ES-I3 (cell line): ENCODE results near the gene TFAP2C.

Experiments used
- H3K36me3 ChIP-seq: 2 replicates; pipeline ENCODE4 v1.6.1; 2013; ENCODE audit warnings: mild to moderate bottlenecking, low read length, control low read depth, moderate library complexity; ENCODE audit not compliant: insufficient read depth
- H3K4me1 ChIP-seq: 2 replicates; pipeline ENCODE4 v1.6.1; 2013; ENCODE audit warnings: mild to moderate bottlenecking, control low read depth, low read length; ENCODE audit not compliant: insufficient read depth
- H3K9ac ChIP-seq: 2 replicates; pipeline ENCODE4 v1.6.1; 2013; ENCODE audit warnings: low read depth, mild to moderate bottlenecking, low read length, moderate library complexity
- H3K9me3 ChIP-seq: 2 replicates; pipeline ENCODE4 v1.6.1; 2013; ENCODE audit warnings: mild to moderate bottlenecking, low read length, moderate library complexity; ENCODE audit not compliant: control insufficient read depth, insufficient read depth

TFAP2C gene

DNA sequence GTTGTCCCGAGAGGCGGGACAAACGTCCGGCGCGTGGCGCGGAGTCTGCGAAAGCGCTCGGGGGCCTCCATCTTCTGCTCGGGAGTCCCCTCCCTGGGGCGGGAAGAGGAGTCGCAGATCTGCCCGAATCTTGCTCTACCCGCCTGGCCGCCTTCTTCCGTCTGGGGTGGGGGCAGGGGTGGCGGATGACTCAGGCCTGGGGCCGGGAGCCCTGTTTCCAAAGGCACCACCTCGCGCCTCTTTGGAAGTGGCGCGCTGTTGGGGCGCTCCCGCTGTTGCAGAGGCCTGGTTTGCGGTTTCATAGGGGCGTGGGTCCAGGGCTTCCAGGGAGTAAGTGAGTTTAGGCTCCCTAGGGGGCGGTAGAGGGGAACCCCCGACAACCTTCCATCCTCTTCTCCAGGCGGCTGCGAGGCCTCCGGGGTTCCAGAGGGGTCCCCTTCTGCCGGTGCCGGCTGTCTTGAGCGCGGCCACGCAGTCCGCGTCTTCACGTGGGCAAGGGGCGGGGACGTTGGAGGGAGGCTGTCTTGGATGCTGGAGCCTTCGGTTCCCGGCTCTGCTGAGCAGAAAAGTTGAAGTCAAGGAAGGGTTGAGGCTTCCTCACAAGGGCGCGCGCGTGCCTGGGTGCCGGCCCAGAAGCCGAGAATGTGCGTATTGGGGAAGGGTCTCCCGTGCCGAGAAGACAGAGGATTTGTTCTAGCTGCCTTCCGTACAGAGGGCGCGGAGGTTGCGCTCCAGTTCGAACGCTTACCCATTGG lies 2.6 kb upstream of the TFAP2C start:
- H3K4me1 ChIP-seq: peaks cover 10% of the 10 kb centered on the region
- H3K36me3 ChIP-seq: no peaks in the 10 kb centered on the region
- H3K9me3 ChIP-seq: no peaks in the 10 kb centered on the region
- peak overlapping the region; percentile 99; the same call in 1 of the 2 replicates for H3K9ac ChIP-seq

DNA sequence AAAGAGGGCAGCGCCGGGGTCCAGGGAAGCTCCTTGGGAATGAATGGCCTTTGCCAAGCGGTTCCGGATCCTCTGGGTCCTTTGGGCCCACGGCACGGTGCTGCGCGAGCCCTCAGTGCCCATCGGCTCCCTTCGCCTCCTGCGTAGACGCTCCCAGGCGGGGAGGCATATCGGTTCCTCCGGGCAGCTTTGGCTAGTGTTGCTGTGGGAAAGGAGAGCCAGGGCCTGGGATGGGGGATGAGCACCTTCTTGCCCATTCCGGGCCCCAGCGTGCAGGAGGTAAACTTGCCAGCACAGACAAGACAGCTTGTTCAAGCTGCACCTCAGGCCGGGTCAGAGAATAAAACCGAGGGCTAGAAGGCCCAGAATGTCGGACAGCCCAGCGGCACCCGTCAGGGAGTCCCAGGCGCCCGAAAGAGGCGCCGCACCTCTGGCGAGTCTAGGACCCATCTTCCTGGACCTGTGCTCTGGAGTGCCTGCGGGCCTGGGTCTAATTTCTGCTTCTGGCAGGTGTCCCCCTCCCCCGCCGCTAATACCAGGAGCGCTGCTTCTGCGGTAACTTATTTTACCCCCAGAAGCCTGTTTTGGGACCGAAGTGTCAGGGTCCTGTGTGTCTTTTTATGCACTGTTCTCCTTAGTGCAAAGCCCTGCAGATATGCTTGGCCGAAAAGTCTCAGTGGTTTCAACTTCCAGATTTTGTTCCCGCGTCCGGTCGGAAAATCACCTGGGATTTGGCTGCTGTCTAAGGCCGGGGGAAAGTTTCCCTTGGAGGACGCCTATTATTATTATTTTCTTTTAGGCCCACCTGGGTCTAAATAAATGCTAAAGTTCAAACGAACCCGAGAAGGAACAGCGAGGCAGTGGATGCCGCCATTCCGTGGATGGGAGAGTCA lies 1.7 kb upstream of the TFAP2C start:
- Histone ChIP-seq H3K36me3 (peaks cover 5% of the 10 kb centered on the region; the same call in 1 of the 2 replicates), H3K9me3 (no peaks in the 10 kb centered on the region), H3K9ac (peak overlapping the region; percentile 99; the same call in 1 of the 2 replicates), H3K4me1 (peaks cover 7% of the 10 kb centered on the region)

DNA sequence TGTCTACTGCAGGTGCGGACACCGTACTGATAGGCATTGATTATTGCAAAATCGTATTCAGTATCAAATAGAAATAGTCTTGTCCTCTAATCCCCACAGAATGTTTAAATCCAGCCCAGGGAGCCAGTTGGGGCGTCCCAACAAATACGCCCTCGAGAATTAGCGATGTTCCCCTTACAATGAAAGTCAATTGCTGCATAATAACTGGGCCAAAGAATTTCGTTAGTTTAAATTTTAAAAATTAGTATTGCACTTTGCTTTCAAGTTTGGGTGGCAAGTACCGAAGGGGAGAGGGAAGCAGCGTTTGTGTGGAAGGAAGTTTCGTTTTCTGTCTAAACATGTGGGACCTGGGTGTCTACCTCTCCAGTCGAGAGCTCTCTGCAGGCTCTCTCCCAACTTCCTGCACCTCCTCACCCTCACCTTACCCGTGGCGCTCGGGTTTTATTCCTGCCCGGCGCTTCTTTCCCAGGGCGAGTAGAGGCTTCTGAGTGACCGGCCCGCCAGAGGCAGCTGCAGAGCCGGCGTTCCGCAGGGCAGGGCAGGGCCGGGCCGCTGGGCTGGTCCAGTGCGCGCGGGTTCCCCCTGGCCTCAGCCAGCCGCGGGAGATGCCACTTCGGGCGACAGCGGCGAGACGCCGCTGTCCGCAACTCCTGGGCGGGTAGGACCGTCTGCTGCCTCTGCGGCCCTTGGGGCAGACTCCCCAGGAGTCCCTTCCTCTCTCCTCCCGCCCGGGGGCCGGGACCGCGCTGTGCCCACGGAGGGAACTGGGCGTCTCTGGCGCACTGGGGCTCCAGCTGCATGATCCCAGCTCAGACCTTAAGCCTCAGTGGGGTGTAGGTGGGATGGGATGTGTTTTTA lies 862 bp upstream of the TFAP2C start:
- Histone ChIP-seq H3K4me1 (peaks cover 3% of the 10 kb centered on the region; the same call in 1 of the 2 replicates), H3K9ac (peak overlapping the region; percentile 99; the same call in 1 of the 2 replicates), H3K36me3 (peaks cover 5% of the 10 kb centered on the region; the same call in 1 of the 2 replicates), H3K9me3 (no peaks in the 10 kb centered on the region)

DNA sequence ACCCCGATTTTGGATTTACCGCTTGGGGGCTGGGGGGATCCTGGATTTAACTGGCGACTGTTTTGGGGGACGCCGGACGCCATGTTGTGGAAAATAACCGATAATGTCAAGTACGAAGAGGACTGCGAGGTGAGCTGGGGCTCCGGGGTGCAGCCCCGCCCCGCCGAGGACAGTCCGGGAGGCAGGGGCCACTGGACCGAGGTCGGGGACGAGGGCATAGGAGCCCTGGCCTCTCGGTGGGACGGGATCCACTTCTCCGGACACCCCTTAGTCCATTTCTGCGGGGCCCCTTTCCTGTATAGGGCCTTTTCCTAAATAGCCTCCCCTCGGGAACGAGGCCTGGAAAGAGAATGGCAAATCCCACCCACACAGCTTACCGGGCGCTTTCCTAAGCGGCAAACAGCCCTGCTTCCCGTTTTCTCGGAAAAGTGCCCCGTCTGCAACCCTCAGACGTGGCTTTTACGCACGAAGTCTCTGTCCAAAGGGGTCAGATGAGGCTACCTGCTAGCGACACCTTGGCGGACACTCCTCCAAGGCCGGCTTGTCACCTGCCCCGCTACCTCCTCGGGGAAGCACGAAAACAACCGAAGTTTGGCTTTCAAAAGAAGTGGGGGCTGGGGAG lies 469 bp downstream of the TFAP2C start:
- Histone ChIP-seq H3K9me3 (no peaks in the 10 kb centered on the region), H3K4me1 (peaks cover 12% of the 10 kb centered on the region), H3K9ac (peak overlapping the region; percentile 99), H3K36me3 (peaks cover 18% of the 10 kb centered on the region)

DNA sequence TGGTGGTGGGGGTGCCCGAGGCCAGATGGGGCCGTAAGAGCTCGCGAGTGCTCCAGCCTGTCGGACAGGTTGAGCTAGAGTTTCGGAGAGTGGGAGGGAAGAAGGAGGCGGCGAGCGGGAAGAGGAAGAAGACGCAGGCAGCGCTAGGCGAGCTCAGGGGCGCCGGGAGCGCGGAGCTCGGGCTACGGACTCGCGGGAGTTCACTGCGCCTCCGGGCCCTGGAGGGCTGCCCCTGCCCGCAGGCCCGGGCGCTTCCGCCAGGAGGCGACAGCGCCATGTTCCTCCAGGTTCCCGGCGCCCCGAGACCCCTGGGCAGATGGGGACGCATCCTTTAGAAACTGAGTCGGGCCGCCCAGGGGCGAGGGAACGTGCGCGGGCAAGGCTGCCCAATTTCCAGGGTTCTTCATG lies 984 bp downstream of the TFAP2C start:
- peaks cover 17% of the 10 kb centered on the region for H3K4me1 ChIP-seq
- peak overlapping the region; percentile 99 for H3K9ac ChIP-seq
- no peaks in the 10 kb centered on the region for H3K9me3 ChIP-seq
- H3K36me3 ChIP-seq: peaks cover 23% of the 10 kb centered on the region

DNA sequence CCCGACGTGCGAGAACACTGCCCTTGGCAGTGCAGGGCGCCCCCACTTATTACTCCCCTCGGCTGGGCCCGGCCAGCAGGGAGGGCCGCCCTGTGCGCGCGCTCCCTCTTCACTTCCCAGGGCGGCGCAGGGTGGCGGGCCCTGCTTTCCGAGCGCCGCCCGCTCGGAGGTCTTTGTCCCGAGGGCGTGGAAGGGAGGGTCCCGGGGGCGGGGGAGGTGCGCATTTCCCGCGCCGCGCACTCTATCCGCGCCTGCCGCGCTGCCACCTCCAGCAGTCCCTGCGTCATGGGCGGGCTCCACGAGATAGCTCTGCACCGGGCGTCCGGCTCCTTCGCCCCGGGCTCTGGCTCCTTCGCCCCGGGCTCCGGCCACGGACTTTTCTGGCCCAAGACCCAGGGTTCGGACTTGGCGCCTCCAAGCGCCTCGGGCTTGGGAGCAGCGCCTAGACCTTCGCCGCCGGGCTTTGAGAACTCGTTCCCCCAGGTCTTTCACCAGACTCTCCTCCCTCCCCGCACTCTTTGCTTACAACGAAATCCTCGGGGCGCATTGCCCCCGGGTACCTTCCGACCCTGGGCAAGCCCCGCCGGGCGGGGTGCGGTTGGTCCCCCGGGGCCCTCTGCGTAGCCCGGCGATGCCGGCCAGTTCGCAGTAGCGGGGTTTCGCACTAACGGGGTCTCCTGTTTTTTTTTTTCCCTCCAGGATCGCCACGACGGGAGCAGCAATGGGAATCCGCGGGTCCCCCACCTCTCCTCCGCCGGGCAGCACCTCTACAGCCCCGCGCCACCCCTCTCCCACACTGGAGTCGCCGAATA lies 1.6 kb downstream of the TFAP2C start:
- peak overlapping the region; percentile 99 for H3K9ac ChIP-seq
- H3K36me3 ChIP-seq: peaks cover 27% of the 10 kb centered on the region
- peaks cover 23% of the 10 kb centered on the region for H3K4me1 ChIP-seq
- H3K9me3 ChIP-seq: no peaks in the 10 kb centered on the region

DNA sequence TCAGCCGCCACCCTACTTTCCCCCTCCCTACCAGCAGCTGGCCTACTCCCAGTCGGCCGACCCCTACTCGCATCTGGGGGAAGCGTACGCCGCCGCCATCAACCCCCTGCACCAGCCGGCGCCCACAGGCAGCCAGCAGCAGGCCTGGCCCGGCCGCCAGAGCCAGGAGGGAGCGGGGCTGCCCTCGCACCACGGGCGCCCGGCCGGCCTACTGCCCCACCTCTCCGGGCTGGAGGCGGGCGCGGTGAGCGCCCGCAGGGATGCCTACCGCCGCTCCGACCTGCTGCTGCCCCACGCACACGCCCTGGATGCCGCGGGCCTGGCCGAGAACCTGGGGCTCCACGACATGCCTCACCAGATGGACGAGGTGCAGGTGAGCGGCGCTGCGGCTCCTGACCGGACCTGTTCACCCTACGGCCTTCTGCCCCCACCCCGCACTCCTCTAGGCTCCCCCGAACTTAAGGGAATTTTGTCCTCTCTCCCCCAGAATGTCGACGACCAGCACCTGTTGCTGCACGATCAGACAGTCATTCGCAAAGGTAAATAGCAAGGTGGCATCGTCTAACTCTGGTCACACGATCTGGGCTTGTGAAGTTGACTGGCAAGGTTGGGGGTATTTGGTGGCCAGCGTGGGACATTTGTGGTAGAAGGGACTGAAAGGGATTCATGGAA lies 2.3 kb downstream of the TFAP2C start:
- Histone ChIP-seq H3K9ac (peak overlapping the region; percentile 99), H3K4me1 (peaks cover 31% of the 10 kb centered on the region), H3K36me3 (peaks cover 31% of the 10 kb centered on the region), H3K9me3 (no peaks in the 10 kb centered on the region)

DNA sequence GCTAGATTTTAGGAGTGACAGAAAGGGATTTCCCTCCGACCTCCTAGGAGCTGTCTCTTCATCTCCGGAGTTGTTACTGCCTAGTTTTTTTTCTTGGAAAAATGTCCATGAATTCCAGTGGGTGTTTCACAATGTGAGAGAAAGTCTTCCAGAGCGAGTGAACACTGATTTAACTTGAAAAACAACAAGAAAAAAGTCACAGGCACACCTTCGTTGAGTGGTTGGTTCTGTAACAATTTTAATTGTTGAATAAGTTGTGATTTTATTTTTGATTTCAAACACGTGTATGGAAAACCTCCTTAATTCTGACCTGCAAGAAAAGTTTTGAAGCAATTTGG lies 2.9 kb downstream of the TFAP2C start:
- peaks cover 36% of the 10 kb centered on the region for H3K4me1 ChIP-seq
- peaks cover 31% of the 10 kb centered on the region for H3K36me3 ChIP-seq
- no peaks in the 10 kb centered on the region for H3K9me3 ChIP-seq
- H3K9ac ChIP-seq: peak overlapping the region; percentile 99; the same call in 1 of the 2 replicates

DNA sequence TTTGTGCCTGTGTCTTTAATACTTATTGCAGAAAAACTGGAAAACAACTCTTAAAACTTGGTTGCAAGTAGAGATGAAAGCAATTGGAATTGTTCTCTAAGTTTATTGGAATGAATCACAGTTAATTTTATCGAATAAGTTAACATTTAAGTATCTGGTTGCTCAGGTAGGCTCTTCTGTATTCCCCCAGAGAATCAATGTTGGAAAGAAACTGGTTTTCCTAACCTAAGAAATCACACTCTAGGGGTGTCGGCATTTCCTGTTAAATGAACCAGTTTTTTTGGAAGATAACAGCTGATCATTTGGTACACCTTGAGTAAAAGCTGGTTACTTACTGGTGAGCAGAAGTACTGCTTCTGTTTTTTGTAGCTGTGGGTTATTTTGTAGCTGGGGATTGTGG lies 5.2 kb downstream of the TFAP2C start:
- H3K36me3 ChIP-seq: peaks cover 54% of the 10 kb centered on the region
- 0 out of 2 replicates have a peak overlapping the region, but pooled peaks have one; percentile 0 for H3K9ac ChIP-seq
- peaks cover 50% of the 10 kb centered on the region for H3K4me1 ChIP-seq
- H3K9me3 ChIP-seq: no peaks in the 10 kb centered on the region

DNA sequence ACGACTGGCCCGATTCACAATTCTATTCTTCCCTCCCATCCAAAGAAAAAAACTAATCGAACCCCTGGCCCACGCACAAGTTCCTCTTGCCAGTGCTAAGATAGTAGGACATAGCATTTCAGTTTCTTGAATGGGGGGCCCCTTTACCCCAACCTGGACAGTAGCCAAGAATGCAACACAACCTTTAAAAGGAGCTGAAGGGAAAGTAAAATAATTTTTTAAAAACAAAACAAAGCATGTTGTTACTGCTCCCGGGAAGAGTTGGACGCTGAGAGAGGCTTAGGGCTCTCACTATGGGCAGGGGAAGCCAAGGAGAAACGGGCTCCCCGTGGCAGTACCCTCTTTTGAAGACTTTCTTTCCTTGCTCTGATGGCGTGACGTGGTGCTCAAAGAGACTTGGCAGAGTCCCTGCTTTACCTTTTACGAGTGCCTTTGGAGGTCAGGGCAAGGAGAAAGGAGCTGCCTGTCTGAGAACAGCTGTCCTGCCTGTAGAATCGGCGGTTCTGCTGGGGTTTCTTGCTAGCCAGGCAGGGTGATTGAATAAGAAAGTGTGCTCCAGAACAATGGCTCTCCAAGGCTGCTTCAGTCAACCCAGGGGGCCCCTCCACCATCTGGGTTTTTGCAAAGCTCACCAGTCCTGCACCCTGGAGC lies 5.8 kb downstream of the TFAP2C start:
- peak overlapping the region; percentile 0; the same call in 1 of the 2 replicates for H3K9ac ChIP-seq
- peaks cover 50% of the 10 kb centered on the region for H3K4me1 ChIP-seq
- H3K36me3 ChIP-seq: peaks cover 56% of the 10 kb centered on the region
- H3K9me3 ChIP-seq: no peaks in the 10 kb centered on the region

DNA sequence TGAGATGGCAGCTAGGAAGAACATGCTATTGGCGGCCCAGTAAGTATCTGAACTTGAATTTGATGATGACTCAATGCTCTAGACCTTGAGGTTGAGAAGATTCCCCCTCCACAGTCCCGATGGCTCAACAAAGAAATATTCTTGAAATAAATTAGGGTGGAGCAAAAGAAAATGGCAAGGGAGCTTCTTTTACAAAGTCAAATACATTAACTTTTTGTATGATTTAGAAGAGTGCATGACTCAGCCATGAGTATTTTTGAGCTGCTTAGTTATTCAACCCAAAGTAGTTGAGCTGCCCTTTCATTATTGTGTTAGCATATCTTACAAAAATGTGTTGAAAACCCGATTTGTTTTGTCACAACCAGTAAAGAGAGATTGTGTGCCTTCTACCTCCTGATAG lies 7.6 kb downstream of the TFAP2C start:
- Histone ChIP-seq H3K9me3 (no peaks in the 10 kb centered on the region), H3K36me3 (peaks cover 63% of the 10 kb centered on the region), H3K9ac (no peak overlapping the region; the same call in 1 of the 2 replicates), H3K4me1 (peaks cover 50% of the 10 kb centered on the region)

DNA sequence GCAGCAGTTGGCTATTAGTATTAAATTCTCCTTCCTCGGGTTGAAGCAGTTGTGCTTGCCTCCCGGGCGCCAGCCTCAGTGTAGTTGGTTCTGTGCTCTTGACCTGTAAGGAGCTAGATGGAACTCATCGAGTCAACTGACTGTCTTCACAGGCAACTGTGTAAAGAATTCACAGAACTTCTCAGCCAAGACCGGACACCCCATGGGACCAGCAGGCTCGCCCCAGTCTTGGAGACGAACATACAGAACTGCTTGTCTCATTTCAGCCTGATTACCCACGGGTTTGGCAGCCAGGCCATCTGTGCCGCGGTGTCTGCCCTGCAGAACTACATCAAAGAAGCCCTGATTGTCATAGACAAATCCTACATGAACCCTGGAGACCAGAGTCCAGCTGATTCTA lies 8.5 kb downstream of the TFAP2C start:
- no peaks in the 10 kb centered on the region for H3K9me3 ChIP-seq
- peaks cover 50% of the 10 kb centered on the region for H3K4me1 ChIP-seq
- peaks cover 64% of the 10 kb centered on the region for H3K36me3 ChIP-seq
- H3K9ac ChIP-seq: no peak overlapping the region
